ENCODE data around the gene PTPN6.

Gene PTPN6

GRCh38 chr12:6941782-6942181 lies 9.4 kb upstream of the PTPN6 start:
- no peak for DNase-seq (ENCODE audit: low read depth in 3 of 3)

- DNase-seq (ENCODE audit: low read depth in 3 of 3) = no peak
Observed at GRCh38 chr12:6942331-6942665, 8.9 kb upstream of the PTPN6 start.

GRCh38 chr12:6943389-6943721 lies 7.8 kb upstream of the PTPN6 start:
- peak in 2 of 3 experiments; percentile 66 to 71 for DNase-seq (ENCODE audit: low read depth in 3 of 3)

DNA sequence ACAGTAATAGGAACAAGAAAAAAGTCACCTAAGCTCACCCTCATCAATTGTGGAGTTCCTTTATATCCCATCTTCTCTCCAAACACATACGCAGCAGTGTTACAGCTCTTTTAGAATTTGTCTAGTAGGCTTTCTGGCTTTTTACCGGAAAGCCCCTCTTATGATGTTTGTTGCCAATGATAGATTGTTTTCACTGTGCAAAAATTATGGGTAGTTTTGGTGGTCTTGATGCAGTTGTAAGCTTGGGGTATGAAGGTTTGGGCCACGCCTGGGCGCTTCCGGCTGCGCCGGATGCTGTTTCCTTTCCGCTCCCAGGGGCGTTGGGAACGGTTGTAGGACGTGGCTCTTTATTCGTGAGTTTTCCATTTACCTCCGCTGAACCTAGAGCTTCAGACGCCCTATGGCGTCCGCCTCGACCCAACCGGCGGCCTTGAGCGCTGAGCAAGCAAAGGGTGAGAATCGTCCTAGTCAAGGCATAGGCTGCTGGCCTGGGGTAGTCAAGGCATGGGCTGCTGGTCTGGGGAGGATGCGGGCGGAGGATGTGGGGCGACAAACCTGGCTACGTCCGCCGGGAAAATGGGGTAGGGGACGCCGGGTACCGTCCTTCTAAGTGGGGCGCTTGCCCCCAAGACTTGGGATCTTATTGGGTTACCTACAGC lies 7.3 kb upstream of the PTPN6 start, which contains the start of the genes C12orf57 and RNU7-1:
Gene C12orf57 (plus strand): TSS at position 301 of the 659 bp plus-strand sequence. CDS start 100 bp downstream, at position 401.
Gene RNU7-1 (plus strand): TSS at position 95 of the 659 bp plus-strand sequence.
- DNase-seq (ENCODE audit: low read depth in 3 of 3) = peak; percentile 68 to 79 (median 75)

- peak; percentile 80 to 90 (median 80) for DNase-seq (ENCODE audit: low read depth in 3 of 3)
Observed at GRCh38 chr12:6944381-6945186, 6.6 kb upstream of the PTPN6 start.

DNA sequence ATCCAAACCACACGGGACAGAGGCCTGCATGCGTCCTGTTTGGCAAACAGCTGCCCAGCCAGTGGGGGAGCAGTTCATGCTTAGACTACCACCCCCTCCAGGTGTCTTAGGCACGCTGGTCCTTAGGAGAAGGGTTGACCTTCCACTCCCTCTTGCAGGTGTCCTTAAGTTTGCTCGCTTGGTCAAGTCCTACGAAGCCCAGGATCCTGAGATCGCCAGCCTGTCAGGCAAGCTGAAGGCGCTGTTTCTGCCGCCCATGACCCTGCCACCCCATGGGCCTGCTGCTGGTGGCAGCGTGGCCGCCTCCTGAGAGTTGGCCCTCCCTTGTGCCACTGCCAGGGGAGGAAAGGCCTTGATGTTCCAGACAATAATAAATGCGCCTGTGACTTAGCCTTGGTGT lies 5.5 kb upstream of the PTPN6 start:
- DNase-seq (ENCODE audit: low read depth in 3 of 3) = no peak

DNA sequence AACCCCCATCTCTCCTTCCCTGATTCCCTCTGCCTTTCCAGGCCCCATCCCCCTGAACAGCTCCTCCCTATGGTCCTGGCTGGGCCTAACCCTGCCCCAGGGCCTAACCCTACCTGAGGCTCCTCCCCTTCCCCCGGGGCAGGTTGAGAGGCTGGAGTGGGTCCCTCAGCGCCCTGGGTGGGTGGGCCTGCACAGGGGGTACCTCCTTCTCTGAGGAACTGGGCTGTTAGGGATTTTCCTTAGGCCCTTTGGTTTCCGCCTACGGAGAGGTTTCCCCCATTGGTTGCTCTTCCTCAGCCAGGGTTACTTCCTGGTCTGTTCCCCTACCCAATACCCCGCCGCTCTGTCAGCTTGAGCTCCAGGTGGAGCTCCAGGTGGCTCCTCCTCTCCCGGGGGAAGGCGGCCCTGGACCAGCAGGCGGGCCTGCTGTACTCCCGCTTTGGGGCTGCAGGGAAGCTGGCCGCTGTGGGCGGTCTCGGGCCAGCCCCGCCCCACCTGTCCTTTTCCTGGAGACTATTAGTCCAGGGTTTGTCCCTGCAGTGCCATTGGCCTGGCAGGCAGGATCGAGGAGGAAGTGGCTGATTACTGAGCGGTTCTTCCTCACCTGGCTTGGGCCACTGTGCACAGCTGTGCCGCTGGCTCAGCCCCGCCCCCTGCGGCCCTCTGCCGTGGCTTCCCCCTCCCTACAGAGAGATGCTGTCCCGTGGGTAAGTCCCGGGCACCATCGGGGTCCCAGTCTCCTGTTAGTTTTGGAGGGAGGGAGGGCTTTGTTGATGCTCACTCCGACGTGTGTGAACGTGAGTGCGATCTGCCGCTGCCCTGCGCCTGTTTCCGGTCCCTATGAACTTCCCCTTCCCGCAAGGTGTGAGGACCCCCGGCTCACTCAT lies 4.9 kb upstream of the PTPN6 start:
- peak in 1 of 3 experiments; percentile 76 for DNase-seq (ENCODE audit: low read depth in 3 of 3)

DNA sequence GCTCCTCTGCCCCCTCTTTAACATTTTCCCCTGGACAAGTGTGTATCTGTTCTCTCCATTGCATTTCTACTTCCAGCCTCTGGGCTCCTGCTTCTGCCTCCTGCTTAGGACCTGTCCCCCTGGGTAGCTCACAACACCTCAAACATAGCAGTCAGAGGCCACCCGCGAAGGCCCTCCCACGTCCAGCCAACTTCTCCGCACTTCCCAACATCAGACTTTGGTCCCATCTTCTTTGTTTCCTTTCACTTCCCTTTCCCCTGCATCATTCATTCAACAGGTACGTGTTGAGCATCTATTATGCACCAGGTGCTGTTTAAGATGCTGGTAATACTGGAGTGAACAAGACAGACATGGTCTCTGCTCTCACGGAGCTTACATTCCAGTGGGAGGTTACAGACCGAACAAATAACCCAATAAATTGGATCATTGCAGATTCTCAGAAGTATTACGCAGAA lies 4.2 kb upstream of the PTPN6 start:
- DNase-seq (ENCODE audit: low read depth in 3 of 3) = no peak

GRCh38 chr12:6947615-6948014 lies 3.5 kb upstream of the PTPN6 start:
- DNase-seq (ENCODE audit: low read depth in 3 of 3) = no peak

DNA sequence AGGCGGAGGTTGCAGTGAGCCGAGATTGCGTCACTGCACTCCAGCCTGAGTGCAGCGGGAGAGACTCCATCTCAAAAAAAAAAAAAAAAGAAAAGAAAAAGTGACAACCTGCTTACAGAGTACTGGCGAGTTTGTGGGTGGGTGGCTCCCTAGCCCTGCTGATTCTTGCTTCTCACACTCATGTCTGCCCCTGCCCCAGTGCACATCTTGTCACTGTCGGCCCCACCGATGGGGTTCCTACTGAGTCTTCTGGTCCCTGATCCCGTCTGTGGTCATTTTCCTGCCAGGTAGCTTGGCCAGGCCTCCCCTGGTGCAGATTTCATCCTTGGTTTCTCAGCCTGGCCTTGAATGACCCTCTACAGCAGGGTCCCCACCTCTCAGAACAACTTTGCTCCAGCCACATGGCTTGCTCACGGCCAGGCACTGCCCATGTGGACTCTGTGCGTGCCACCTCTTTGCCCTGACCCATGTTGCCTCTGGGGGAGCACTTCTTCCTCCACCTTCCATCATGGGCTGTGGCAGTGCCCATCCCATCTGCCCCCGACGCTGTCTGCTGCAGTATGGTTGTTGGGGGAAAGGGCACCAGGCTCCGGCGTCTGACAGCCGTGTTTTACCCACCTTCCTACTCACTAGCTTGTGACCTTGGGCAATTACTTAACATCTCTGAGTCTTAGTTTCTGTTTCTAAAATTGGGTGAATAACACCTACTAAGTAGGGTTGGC lies 2.1 kb upstream of the PTPN6 start:
- no peak for DNase-seq (ENCODE audit: low read depth in 3 of 3)

DNA sequence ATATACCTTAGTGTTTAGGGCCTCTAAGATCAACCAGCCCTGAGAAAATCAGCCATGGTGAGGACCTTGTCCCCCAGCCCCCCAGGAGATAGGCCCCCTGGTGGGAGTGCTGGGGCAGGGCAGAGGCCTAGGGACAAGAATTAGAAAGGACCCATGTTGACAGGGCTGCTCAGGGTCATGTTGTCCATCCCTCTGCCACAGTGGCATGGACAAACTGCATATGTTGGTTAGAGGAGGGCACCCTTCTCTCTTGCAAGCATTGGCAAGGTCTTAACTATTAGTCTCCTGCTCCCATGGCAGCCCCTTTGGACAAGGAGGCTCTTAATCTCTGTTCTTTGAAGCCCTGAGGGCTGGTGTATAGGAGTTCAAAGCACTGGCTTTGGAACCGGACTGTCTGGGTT lies 755 bp upstream of the PTPN6 start:
- no peak for DNase-seq (ENCODE audit: low read depth in 3 of 3)

DNA sequence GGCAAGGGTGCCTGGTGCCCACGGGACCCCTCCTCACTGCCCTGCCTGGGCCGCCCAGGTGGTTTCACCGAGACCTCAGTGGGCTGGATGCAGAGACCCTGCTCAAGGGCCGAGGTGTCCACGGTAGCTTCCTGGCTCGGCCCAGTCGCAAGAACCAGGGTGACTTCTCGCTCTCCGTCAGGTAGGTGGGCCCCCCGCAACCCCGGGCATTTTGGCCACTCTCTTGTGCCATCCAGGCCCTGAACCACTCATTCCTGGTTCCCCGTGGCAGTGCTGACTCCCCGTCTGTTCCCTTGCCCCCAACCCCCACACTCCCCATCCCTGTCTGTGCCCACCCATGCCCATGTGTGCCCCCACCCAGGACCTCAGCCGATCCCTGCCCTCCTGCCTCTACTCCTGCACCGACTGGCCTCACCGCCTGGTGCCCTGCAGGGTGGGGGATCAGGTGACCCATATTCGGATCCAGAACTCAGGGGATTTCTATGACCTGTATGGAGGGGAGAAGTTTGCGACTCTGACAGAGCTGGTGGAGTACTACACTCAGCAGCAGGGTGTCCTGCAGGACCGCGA lies 480 bp downstream of the PTPN6 start:
- no peak for DNase-seq (ENCODE audit: low read depth in 3 of 3)

DNA sequence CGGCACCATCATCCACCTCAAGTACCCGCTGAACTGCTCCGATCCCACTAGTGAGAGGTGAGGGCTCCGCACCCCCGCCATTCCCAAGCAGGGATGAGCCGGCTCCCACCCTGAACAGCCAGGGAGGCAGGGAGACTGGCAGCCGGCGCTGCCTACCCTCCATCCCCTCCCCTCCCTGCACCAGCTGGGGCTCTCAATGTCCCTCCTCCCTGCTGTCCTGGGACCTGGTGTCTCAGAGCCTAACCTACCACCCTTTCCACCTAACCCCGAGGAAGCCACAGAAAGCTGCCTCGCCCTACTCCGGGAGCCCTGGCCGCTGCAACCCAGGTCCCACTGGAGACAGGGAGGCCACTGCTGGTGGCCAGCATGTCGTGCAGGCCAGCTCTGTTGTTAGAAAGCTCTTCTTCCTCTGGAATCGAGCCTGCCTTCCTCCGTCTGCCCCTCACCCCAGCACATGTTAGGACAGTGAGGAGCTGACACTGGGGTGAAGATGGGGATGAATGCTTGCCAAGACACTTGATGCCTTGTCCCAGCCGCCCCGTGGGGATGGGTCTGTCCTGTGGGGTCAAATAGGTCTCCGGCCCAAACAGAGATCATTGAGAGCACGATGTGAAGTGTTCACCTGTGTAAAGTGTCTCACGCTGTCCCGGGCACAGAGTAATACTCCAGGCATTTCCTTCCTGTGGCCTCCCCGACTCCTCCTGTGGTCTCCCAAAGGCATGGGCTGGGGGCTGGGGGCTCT lies 1.1 kb downstream of the PTPN6 start:
- DNase-seq (ENCODE audit: low read depth in 3 of 3) = no peak

GRCh38 chr12:6952863-6953441 lies 1.8 kb downstream of the PTPN6 start:
- DNase-seq (ENCODE audit: low read depth in 3 of 3) = no peak

GRCh38 chr12:6953442-6954315 lies 2.5 kb downstream of the PTPN6 start:
- peak; percentile 70 to 86 (median 72) for DNase-seq (ENCODE audit: low read depth in 3 of 3)

GRCh38 chr12:6954316-6955107 lies 3.4 kb downstream of the PTPN6 start:
- no peak for DNase-seq (ENCODE audit: low read depth in 3 of 3)

DNA sequence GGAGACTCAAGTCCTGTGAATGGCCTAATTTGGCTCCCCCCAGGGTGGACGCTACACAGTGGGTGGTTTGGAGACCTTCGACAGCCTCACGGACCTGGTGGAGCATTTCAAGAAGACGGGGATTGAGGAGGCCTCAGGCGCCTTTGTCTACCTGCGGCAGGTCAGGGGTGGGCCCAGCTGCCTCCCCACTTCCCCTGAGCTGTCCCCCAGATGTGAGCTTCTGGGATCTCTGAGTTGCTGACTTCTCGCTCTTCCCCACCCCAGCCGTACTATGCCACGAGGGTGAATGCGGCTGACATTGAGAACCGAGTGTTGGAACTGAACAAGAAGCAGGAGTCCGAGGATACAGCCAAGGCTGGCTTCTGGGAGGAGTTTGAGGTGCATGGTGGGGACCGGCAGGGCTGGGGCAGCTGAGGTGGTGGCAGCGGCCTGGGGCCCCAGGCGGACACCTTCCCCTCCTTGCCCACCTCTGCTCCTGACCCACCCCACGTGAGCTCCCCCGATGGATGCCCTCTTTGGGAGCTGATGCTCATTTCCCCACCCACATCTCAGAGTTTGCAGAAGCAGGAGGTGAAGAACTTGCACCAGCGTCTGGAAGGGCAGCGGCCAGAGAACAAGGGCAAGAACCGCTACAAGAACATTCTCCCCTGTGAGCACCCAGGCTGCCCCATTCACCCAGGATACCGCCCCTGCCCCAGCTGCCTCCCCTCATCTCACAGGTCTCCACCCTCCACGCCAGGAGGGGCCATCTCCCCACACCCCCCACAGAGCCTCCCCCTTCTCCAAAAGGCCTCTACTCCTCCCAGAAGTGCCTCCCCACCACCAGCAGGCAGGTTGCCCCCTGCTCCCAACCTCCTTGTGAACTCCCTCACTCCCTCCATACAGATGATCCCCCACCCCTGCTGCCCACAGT lies 4.2 kb downstream of the PTPN6 start:
- DNase-seq (ENCODE audit: low read depth in 3 of 3) = no peak
